Measurements from ENCODE around the gene PMF1.

The PMF1 gene

GRCh38 chr1:156241311-156241811, 28.6 kb downstream of the PMF1 start:
- DNase-seq: no peak

GRCh38 chr1:156241926-156242325, 29.1 kb downstream of the PMF1 start, which contains the start of gene BGLAP:
TSS of gene BGLAP (plus strand) at chr1:156242184. CDS start at chr1:156242232, 48 bp downstream.
- no peak for DNase-seq

- DNase-seq: no peak
Measured at GRCh38 chr1:156242738-156243137, 29.9 kb downstream of the PMF1 start.

GRCh38 chr1:156244126-156244525, 31.3 kb downstream of the PMF1 start:
- DNase-seq: no peak

- no peak for DNase-seq
Measured at GRCh38 chr1:156244712-156245111, 31.9 kb downstream of the PMF1 start.

- peak; percentile 39 to 86 for DNase-seq
Measured at GRCh38 chr1:156245451-156246232, 32.8 kb downstream of the PMF1 start.

GRCh38 chr1:156246241-156246780, 33.5 kb downstream of the PMF1 start:
- DNase-seq: peak in 1 of 2 experiments; percentile 55

GRCh38 chr1:156246781-156247459, 34.1 kb downstream of the PMF1 start:
- DNase-seq: peak in 1 of 2 experiments; percentile 54

GRCh38 chr1:156247460-156248322, 34.9 kb downstream of the PMF1 start, which contains the start of gene PAQR6:
TSS of gene PAQR6 (minus strand) at chr1:156248056. CDS start at chr1:156246731, 1,325 bp downstream.
- DNase-seq: peak in 1 of 2 experiments; percentile 64

- no peak for DNase-seq
Measured at GRCh38 chr1:156248323-156248683, 35.5 kb downstream of the PMF1 start.

GRCh38 chr1:156249593-156249992, 36.8 kb downstream of the PMF1 start:
- no peak for DNase-seq

GRCh38 chr1:156251527-156251926, 38.7 kb downstream of the PMF1 start:
- DNase-seq: no peak

GRCh38 chr1:156253634-156254033, 40.8 kb downstream of the PMF1 start:
- DNase-seq: no peak

GRCh38 chr1:156257711-156258110, 44.9 kb downstream of the PMF1 start:
- DNase-seq: no peak

GRCh38 chr1:156258859-156259258, 46.1 kb downstream of the PMF1 start:
- DNase-seq: no peak

GRCh38 chr1:156259805-156260204, 47.0 kb downstream of the PMF1 start:
- no peak for DNase-seq

GRCh38 chr1:156260896-156261295, 48.1 kb downstream of the PMF1 start:
- DNase-seq: peak; percentile 38 to 44

GRCh38 chr1:156262461-156263287, 49.9 kb downstream of the PMF1 start:
- no peak for DNase-seq

GRCh38 chr1:156263288-156263655, 50.5 kb downstream of the PMF1 start:
- no peak for DNase-seq

GRCh38 chr1:156266051-156266450, 53.2 kb downstream of the PMF1 start:
- no peak for DNase-seq

GRCh38 chr1:156268336-156268735, 55.5 kb downstream of the PMF1 start:
- DNase-seq: no peak

GRCh38 chr1:156270314-156270713, 57.5 kb downstream of the PMF1 start:
- no peak for DNase-seq

Data from NCI-H526 (cell line).